Measurements from ENCODE around the gene AVPI1. TPM values are rescaled to one million over a fixed set of nuclear protein-coding genes. Genes with fewer than 3 reads are reported as not detected.

Gene AVPI1
- total and polyA plus RNA-seq, 12 donors = 5.3 to 41.0 (median 9.1) TPM

GRCh38 chr10:97715259-97715874 lies 28.3 kb upstream of the AVPI1 start:
- peak overlapping the region in 8 of 10 donors; percentile 92 to 98 (median 94) for H3K27ac ChIP-seq
- no peaks in the 10 kb centered on the region for H3K9me3 ChIP-seq
- intact Hi-C loops (cut with DNase I) = loop anchor here in 1 of 10 donors (2.0 kb wide), 1 partner anchor 29 kb away; the partner anchor contains the start of gene AVPI1
- H3K4me1 ChIP-seq = peaks cover 8 to 64% (median 35%) of the 10 kb centered on the region in 9 donors
- WGBS, 2 donors = 67 to 73% methylated on average over 8 of the region's 8 CpGs
- no peak for TF ChIP-seq CTCF (IDR thresholded peaks at IDR 0.05)
- ATAC-seq = no peak
- no peak for DNase-seq
- peak overlapping the region in 8 of 10 donors; percentile 66 to 80 (median 73) for H3K4me3 ChIP-seq
- no peaks in the 10 kb centered on the region for H3K27me3 ChIP-seq
- peaks cover 0 to 18% (median 0%) of the 10 kb centered on the region in 9 donors for H3K36me3 ChIP-seq

- Histone ChIP-seq H3K36me3 (peaks cover 0 to 18% (median 0%) of the 10 kb centered on the region in 9 donors), H3K9me3 (no peaks in the 10 kb centered on the region), H3K27me3 (no peaks in the 10 kb centered on the region), H3K4me1 (peaks cover 8 to 66% (median 41%) of the 10 kb centered on the region in 9 donors), H3K4me3 (peak overlapping the region; percentile 57 to 80 (median 70)), H3K27ac (peak overlapping the region; percentile 87 to 98 (median 94))
- peak; percentile 71 to 76 for DNase-seq
- TF ChIP-seq CTCF (IDR thresholded peaks at IDR 0.05) = peak in 2 of 9 donors; percentile 2 to 20
- intact Hi-C loops (cut with DNase I) = loop anchor here in 1 of 10 donors (2.0 kb wide), 1 partner anchor 28 kb away; the partner anchor contains the start of gene AVPI1
- peak; percentile 71 to 86 (median 77) for ATAC-seq
- WGBS, 2 donors = 4 to 5% methylated on average over 50 to 74 of the region's 74 CpGs
These were observed 27.6 kb upstream of the AVPI1 start for GRCh38 chr10:97714401-97715258.

GRCh38 chr10:97713826-97714400 lies 26.9 kb upstream of the AVPI1 start:
- DNase-seq (peak; percentile 70 to 76), ATAC-seq (peak; percentile 63 to 86 (median 70))
- Histone ChIP-seq H3K4me1 (peaks cover 5 to 70% (median 44%) of the 10 kb centered on the region in 9 donors), H3K27me3 (no peaks in the 10 kb centered on the region), H3K27ac (peak overlapping the region; percentile 87 to 98 (median 94)), H3K36me3 (peaks cover 0 to 16% (median 0%) of the 10 kb centered on the region in 9 donors), H3K9me3 (no peaks in the 10 kb centered on the region), H3K4me3 (peak overlapping the region; percentile 57 to 80 (median 70))
- WGBS, 2 donors = 0 to 1% methylated on average over 52 to 59 of the region's 69 CpGs
- intact Hi-C loops (cut with DNase I) = loop anchor here in 2 of 10 donors (2.0 kb wide), 2 partner anchors 17 to 27 kb away; partner anchors contain the start of gene AVPI1 (in 1 of the 2)
- peak in 4 of 9 donors; percentile 24 to 41 (median 34) for TF ChIP-seq CTCF (IDR thresholded peaks at IDR 0.05)
